SW480 (cell line): ENCODE data around the gene COL11A2.
"Not testable (repeated sequence)": the region's sequence is repeated elsewhere in the genome, so short reads cannot be mapped to it uniquely, and the experiment has no call there.

Experiments used
- DNase-seq: peaks from one replicate; pipeline ENCODE4 v3.0.0-alpha.2; 2016; ENCODE audit warnings: low spot score

Gene COL11A2

DNA sequence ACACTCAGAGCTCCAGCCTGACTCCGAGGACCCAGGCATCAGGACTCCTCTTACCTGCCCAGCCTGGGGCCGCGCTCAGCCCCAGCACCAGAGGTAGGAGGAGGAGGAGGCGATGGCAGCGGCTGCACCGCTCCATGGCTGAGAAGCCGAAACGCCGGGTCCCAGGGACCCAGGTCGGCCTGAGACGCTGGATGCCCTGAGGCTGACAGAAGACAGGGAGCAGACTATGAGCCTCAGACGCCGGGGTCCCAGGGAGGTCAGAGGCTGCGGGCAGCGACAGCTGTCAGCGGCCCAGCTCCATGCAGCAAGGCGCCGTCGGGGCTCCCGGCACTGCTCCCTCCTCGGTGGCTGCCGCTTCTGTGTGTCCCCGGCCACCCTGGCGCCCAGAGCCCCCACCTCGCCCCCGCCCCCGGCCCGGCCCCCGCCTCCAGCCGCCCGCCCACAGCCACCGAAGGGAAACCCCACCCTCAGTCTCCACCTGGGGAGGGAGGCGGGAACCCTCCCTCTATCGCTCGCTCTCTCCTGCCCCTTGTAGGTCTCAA lies at the start of gene COL11A2:
Gene COL11A2, minus strand, starts transcription at position 363 of the 542 bp plus-strand sequence. Its CDS starts 227 bp downstream, at position 136.
- DNase-seq, result no peak

DNA sequence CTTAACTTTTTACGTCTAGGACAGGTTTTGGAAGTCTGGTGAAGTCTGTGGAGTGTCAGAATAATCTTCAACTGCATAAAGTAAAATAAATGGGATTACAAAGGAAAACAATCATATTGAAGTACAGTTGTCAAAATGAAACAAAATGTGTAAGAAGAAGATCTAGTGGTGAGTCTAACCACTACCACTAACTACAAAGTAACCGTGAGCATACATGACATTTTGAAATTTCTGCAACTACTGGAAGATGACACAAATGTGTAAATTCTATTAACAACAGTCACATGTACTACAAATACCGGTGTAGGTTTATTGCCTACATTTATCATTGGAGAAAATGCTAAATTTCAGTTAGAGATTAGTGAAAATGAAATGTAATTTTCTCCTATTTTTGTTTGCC lies 49.7 kb upstream of the COL11A2 start:
- DNase-seq, result no peak

DNA sequence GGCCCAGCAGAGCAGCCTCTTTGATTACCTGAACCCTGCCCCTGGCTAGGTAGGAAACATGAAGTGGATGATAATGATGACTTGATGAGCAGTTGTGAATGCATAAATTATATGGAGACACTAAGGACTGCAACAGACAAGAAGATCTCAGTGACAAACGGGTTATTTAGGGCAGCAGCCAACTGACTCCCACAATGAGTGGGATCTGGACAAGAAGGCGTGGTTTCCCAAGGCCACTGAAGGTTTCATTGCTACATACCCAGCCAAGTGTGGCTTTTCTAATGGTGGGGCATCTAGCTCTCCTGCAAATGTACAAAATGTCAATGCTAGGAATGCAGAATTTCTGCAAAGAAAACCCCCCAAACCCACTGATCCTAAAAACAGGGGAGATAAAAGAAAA lies 45.5 kb upstream of the COL11A2 start:
- DNase-seq, result no peak

DNA sequence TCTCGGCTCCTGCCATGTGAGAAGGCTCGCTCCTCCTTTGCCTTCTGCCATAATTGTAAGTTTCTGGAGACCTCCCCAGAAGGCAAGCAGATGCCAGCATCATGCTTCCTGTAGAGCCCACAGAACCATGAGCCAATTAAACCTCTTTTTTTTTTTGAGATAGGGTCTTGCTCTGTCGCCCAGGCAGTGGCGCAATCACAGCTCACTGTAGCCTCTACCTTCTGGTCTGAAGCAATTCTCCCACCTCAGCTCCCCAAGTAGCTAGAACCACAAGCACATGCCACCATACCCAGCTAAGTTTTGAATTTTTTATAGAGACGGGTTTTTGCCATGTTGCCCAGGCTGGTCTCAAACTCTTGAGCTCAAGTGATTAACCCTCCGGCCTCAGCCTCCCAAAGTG lies 44.6 kb upstream of the COL11A2 start:
- no peak for DNase-seq

DNA sequence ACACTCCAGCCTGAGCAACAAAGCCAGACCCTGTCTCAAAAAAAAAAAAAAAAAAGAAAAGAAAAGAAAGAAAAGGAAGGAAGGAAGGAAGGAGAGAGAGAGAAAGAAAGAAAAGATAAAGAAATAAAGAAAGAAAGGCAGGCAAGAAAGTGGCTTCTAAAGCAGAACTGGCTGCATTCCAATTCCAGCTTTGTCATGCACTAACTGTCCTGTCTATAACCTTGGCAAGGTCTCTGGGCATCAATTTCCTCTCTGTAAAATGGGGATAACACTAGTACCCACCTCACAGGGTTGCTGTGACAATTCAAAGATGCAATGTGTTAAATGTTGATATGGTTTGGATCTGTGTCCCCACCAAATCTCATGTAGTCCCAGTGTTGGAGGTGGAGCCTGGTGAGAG lies 44.1 kb upstream of the COL11A2 start:
- DNase-seq, result no peak

DNA sequence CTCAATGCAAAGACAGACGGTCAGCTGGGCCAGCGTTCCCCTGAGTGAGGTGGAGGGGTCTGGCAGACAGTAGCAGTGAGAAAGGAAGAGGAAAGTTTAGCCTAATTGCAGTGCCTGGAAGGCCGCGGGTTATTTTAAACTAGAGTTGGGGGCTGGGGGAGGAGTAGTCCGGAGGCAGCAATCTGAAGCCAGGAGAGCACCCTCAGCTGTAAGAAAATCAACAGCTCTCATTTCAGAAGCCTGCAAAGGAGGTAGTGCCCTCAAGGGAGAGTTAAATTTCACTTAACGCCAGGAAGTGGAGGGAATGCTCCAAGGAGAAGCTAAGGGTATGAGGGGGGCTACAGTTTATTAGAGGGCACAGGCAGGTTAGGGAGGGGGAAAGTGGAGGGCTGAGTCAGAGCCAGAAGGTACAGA lies 43.0 kb upstream of the COL11A2 start:
- no peak for DNase-seq

DNA sequence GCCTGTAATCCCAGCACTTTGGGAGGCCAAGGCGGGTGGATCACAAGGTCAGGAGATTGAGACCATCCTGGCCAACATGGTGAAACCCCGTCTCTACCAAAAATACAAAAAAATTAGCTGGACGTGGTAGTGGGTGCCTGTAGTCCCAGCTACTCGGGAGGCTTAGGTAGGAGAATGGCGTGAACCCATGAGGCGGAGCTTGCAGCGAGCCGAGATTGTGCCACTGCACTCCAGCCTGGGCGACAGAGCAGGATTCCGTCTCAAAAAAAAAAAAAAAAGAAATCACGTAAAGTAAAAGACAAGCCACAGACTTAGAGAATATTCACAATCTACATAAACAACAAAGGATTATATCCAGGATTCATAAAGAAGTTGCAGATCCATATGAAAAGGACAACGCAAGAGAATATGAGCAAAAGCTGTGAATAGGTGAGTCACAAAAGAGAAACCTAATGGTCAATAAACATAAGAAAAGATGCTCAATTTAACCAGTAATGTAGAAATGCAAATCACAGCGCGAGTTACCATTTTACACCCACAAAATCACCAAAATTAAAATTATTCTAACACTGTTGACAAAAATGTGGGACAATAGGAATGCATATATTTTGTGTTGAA lies 34.3 kb upstream of the COL11A2 start:
- not testable (repeated sequence) for DNase-seq

DNA sequence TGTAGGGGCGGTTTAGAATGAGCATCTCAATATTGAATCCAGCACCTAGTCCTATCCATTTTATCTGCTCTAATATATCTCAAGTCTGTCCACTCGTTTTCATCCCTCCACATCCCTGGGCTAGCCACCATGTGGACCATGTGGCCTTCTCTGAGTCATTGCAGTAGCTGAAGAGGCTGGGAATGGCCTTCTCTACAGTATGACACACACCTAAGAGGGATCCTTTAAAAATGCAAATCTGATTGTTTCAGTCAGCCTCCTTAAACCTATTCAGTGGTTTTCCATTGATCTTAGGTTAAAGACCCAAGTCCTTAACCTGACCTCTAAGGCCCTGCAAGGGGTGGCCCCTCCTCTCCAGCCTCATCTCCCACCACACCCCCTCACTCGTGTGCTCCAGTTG lies 25.4 kb upstream of the COL11A2 start:
- DNase-seq, result no peak

DNA sequence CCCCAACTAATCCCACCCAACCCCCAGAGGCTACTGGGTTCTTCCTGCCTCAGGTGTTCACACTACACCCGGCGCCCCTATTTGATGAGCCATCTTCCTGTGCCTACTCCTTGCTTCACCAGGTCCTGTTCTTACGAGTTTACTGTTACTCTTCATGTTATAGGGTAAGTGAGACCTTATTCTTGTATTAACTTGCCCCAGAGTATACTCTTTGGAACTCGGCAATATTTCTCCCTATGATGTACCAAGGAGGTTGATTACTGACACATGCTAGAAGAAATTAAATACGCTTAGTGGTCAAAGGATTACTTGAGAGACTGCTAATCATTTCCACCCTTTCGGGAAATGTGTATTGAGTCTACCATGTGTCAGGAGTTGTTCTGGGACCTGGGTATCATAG lies 25.0 kb upstream of the COL11A2 start:
- no peak for DNase-seq

DNA sequence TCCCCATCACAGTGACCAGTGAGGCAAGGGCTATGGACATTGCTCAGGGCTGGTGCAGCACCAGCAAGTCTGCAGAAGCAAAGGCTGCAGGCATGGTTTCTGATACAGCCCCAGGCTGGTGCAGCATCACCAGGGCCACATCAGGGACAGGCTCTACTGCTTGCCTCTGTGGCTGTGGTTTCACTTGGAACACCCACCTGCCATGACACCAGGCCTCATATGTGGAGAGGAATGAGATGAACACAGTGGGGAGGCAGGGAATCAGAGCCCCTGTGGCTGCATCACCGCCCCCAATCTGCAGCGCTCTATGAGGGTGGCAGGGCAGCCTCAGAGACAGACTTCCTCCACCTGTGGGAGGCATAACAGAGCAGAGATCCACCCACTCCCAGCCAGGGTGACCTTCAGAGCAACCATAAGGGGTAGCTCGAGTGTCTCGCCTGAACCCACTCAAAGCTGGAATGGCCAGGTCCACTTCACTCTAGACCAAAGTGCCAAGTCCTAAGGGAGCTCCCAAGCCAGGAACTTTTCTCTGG lies 23.9 kb upstream of the COL11A2 start:
- no peak for DNase-seq

DNA sequence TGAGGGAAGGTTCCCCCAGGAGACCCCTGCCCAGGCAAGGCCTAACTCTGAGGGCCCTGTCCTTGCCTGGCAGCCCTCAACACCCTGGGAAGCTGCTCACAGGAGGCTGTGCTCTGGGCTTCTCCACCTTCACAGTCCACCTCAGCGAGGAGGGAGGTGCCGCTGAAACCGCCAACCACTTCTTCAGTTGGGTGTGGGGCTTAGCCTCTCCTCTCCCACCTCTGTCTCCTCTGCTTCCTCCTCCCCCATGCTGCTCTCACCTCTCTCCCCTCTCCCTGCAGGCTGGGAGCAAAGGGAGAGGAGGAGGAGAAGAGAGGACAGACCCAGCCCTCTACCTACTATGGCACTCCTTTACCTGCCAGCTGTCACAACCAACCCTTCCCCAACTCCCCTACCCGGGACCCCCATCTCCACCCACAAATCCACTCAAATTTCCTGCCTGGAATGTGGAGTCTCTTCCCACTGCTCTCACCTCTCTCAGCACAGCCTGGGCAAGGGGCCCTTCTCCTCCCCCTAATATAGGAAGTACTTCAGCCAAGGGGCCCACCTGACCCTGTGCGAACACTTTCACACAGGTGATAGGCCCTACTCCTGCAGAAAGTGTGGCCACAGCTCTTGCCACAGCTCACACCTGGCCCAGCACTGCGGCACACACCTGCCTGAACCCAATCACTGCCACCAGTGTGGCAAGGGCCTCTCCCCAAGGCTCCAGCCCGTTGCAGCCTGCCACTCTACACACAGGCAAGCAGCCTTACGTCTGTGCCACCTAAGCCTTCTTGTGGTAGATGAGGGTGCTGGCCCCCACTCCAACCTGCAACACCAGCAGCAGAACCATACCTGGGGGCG lies 23.2 kb upstream of the COL11A2 start:
- DNase-seq, result no peak

DNA sequence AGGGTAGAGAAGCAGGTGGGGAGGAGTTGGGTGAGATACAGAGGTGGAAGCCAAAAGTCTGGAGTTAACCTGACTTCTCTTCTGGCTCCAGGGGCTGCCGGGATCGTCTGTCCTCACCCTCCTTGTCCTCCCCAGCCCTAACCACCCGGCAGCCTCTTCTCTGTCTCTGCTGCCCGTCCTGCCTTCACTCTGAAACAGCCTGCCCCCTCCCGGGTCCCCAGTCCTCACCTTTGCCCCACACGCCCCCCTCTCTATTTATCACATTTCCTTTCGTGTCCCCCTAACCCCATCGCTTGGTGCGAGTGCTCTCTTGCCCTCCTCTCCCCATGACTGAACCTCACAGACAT lies 21.7 kb upstream of the COL11A2 start:
- no peak for DNase-seq

DNA sequence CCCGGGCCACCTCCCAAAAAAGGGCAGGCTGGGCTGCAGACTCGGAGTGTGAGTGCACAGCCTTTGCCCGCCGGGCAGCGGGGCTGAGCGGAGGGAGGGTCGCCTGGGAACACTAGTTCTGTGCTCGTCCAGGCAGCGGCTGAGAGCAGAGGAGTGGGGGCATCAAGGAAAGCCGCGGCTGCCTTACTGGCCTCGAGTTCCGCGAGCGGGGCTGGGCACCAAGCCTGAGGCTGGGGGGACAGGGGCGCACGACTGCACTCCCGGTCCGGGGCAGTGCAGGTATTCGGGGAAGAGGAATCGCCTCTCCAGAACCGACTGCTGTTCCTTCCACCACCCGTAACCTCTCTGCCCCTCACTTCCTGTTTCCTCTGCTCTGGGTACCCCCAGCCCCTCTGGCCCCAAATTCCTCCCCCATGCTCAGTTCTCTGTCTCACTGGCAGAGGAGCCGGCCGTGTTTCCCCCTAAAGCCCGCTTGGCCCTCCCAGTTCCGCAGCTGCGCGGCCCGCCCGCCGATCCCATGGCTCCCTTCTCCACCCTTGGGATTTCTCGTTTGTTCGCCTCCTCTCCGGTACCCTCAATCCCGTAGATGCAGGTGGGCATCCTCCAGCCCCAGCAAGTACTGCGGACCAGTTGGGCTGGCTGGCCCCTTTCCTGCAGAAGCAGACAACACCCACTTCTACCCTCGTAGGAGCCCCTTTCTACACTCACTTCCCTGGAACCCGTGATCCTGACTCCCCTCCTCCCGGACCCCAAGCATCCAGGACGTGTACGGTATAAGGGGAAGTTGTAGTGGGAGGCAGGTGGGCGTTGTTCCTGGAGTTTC lies 21.1 kb upstream of the COL11A2 start:
- no peak for DNase-seq

DNA sequence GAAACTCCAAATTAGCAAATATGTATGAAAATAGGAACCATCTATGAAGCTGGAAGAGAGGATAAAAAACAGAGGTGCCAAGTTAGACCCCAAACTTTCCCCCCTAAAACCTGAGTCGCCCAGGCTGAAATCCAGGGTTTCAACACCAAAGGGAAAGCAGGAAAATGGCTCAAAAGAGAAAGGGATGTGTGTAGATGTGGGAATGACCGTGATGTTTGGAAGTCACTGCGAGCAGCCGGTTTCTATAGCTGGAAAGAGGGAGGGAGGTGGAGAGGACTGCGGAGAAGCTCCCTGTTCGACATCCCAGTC lies 20.5 kb upstream of the COL11A2 start:
- no peak for DNase-seq

DNA sequence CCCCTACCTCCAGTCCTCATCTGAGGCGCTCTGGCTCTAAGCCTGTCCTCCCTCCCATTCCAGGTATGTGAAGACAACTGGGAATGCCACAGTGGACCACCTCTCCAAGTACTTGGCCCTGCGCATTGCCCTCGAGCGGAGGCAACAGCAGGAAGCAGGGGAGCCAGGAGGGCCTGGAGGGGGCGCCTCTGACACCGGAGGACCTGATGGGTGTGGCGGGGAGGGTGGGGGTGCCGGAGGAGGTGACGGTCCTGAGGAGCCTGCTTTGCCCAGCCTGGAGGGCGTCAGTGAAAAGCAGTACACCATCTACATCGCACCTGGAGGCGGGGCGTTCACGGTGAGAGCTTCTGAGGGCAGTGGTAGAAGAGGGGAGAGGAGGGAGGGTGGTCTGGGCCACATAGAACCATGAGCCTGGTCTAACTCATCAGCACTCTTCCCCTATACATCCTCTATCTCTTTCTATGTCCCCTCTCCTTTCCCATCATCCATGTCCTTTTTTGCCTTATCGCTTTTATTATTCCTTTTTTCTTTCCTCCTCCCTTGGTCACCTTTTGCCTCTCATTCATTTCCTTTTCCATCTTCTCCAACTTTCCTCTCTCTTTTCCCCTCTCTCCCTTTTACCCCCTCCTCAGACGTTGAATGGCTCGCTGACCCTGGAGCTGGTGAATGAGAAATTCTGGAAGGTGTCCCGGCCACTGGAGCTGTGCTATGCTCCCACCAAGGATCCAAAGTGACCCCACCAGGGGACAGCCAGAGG lies 19.6 kb upstream of the COL11A2 start:
- no peak for DNase-seq

DNA sequence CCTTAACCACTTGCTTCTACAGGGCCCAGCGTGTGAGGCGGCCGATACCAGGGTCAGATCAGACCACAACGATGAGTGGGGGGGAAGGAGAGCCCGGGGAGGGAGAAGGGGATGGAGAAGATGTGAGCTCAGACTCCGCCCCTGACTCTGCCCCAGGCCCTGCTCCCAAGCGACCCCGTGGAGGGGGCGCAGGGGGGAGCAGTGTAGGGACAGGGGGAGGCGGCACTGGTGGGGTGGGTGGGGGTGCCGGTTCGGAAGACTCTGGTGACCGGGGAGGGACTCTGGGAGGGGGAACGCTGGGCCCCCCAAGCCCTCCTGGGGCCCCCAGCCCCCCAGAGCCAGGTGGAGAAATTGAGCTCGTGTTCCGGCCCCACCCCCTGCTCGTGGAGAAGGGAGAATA lies 18.9 kb upstream of the COL11A2 start:
- DNase-seq, result no peak

DNA sequence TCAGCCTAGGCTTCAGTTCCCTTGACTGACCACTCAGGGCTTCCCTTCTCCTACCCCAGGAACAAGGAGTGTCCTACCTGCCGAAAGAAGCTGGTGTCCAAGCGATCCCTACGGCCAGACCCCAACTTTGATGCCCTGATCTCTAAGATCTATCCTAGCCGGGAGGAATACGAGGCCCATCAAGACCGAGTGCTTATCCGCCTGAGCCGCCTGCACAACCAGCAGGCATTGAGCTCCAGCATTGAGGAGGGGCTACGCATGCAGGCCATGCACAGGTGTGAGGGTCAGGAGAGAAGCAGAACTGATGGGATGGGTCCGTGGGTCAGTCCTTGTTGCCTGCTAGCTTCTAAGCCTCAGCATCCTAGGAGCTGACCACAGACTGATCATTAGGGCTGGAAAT lies 17.6 kb upstream of the COL11A2 start:
- no peak for DNase-seq

DNA sequence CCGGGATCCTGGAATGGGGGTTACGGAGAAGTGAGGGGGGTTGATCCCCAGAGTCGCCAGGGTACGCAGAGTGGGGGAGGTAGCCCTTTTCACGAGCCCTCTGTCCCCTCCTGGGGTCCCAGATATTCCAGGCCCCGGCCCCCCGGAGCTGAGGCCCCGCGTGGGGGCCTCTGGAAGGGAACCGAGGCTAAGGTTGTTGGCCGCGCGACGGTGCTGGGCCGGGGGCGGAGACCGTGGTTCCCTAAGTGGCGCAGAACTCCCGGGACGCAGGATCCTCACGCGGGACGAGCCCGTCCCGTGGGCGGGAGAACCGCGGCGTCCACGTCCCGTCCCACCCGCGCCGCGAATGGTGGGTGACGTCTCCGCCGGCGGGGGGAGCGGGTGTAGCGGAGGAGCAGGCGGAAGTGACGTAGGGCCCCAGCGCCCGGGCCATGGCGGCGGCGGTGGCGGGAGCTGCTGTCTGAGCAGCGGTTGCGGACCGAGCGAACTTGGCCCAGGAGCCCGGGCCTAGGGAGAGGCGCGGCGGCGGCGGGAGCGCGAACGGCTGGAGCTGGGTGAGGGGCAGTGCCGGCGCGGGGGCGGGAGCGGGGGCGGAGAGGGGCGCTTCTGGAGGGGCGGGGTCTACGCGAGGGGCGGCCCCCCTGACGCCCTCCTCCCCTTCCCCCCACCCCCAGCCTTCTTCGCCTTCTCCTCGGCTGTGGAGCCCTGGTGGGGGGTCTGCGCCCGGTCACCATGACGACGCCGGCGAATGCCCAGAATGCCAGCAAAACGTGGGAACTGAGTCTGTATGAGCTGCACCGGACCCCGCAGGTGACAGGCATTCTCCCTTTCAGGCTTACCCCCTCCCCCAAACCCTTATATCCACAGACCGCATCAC lies 16.1 kb upstream of the COL11A2 start, which contains the start of gene RING1:
Gene RING1, plus strand, starts transcription at position 410 of the 877 bp plus-strand sequence. Its CDS starts 323 bp downstream, at position 733.
- peak; percentile 58 for DNase-seq

DNA sequence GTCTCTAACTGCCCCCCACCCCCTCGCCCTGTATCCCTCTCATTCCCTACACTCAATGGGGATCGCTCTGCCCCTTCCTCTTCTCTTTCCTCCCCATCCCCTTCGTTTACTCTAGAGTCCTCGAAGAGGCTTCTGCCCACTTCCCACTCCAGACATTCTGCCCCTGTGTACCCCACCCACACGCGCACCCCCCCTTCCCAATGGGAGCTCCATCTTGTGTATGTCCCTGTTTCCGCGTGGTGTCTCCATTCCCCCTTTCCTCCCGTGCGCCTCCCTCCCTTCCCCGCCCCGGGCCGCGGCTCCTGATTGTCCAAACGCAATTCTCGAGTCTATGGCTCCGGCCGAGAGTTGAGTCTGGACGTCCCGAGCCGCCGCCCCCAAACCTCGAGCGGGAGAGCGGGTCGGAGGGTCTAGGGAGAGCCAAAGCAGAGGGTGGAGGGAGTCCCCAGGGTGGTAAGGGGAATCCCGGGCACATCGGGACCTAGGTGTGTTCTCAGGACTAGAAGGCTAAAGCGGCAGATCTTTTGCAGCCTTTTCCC lies 15.4 kb upstream of the COL11A2 start:
- peak; percentile 11 for DNase-seq

DNA sequence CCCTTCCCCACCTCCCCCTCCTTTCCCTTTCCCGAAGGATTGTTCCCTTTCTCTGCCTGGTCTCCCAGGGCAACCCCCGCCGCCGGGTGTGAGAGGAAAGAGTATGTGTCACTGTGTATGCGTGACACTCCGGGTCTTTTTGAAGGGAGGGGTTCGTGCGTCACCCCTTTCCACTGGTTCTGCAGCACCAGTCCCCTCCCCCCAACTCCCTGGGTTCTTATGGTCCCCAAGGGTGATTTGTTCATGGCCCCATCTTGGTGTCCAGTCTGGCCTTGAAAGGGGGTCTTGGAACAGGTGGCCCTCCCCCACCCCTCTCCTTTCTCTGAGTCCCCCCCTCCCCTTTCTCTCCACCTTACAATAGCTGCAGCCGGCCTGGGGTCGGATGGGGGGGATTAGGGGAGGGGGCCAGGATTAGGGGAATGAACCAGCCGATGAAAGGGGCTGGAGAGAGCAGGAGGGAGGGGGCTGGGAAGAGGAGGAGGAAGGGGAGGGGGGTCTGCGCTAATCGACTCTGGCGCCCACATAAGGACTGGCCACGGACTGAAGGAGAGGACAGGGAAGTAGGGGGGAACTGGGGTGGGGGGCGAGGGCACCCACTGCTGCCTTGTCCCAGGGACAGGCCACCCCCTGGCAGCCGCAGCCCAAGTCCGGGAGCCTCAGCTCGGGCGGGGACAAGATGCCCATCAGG lies 14.7 kb upstream of the COL11A2 start:
- DNase-seq, result no peak
